NB4 (cell line): ENCODE results near the gene EIF2B5.

Source experiments
- CTCF ChIP-seq: IDR thresholded peaks from one replicate; pipeline ENCODE4 v1.5.1; 2012; ENCODE audit warnings: low read depth, low read length
- POLR2A ChIP-seq: IDR thresholded peaks from 2 replicates; pipeline ENCODE4 v1.6.1; 2011; ENCODE audit warnings: mild to moderate bottlenecking; ENCODE audit not compliant: insufficient read length; ENCODE audit errors: extremely low read depth

- TF ChIP-seq CTCF = no peak
- TF ChIP-seq POLR2A = no peak
Observed at GRCh38 chr3:184143327-184143726, 8.2 kb downstream of the EIF2B5 start.
